ENCODE data around the gene HIPK2. TPM values are rescaled to one million over a fixed set of nuclear protein-coding genes. Genes with fewer than 3 reads are reported as not detected.

Gene HIPK2
- total and polyA plus RNA-seq, 2 of the 4 experiments (the other 2 are of a cell fraction): 22.0 to 27.1 TPM

GRCh38 chr7:139562961-139563565 lies 214.7 kb downstream of the HIPK2 start:
- 90% methylated on average over 6 of the region's 13 CpGs; no CpG with 5 or more reads in 1 of the 2 experiments for WGBS, 2 experiments (ENCODE audit: extremely low coverage in 2 of 2, insufficient read length in 1 of 2)

More at GRCh38 chr7:139562961-139563565, 214.7 kb downstream of the HIPK2 start:
- POLR2A ChIA-PET (ENCODE audit: unreplicated experiment): no interaction called here
- Histone ChIP-seq H4K20me1 (ENCODE audit: insufficient read depth, low read length) (peaks cover 13% of the 10 kb centered on the region; the same call in 1 of the 2 replicates), H3K27ac (ENCODE audit: insufficient read depth, low read length) (no peak overlapping the region), H2BK5ac (ENCODE audit: low read depth, low read length, poor library complexity, severe bottlenecking) (no peak overlapping the region), H3K9ac (ENCODE audit: low read depth, low read length) (no peak overlapping the region), H3K4me1 (ENCODE audit: control insufficient read depth, insufficient read depth, low read length) (peaks cover 2% of the 10 kb centered on the region; the same call in 1 of the 2 replicates), H2AK9ac (replicated peaks; ENCODE audit: low read depth, low read length, poor library complexity) (no peak overlapping the region), H3K9me3 (ENCODE audit: control insufficient read depth, insufficient read depth, low read length) (no peaks in the 10 kb centered on the region), H3K14ac (replicated peaks; ENCODE audit: low read depth, low read length) (no peak overlapping the region), H3K56ac (ENCODE audit: extremely low read depth, insufficient read depth, low read length) (no peak overlapping the region), H3K18ac (ENCODE audit: low read depth, low read length) (no peak overlapping the region), H3K9me1 (ENCODE audit: insufficient read depth, low read length) (peaks cover 8% of the 10 kb centered on the region; the same call in 1 of the 2 replicates), H2AFZ (replicated peaks; ENCODE audit: low read length, poor library complexity) (no peak overlapping the region), H2BK15ac (ENCODE audit: low read depth, low read length) (no peak overlapping the region), H2AK5ac (ENCODE audit: low read depth, low read length) (no peak overlapping the region), H3K36me3 (ENCODE audit: control insufficient read depth, insufficient read depth, low read length) (peaks cover 39% of the 10 kb centered on the region), H3K4me2 (ENCODE audit: low read depth, low read length) (no peak overlapping the region), H3K23ac (ENCODE audit: low read depth, low read length) (no peak overlapping the region), H4K8ac (ENCODE audit: low read depth in 2 of 2, low read length in 2 of 2) (no peak overlapping the region), H4K91ac (ENCODE audit: insufficient read depth, low read depth, low read length) (no peak overlapping the region), H2BK120ac (ENCODE audit: low read depth, low read length) (no peak overlapping the region), H4K5ac (ENCODE audit: low read depth, low read length) (no peak overlapping the region), H3K79me1 (ENCODE audit: low read depth in 1 of 2, low read length in 2 of 2) (peaks cover 0 to 8% of the 10 kb centered on the region in 2 experiments; a peak in 1 of 4 replicates), H3K4me3 (ENCODE audit: insufficient read depth, low read depth, low read length) (no peak overlapping the region), H3K27me3 (ENCODE audit: control insufficient read depth, insufficient read depth, low read length) (peaks cover 2% of the 10 kb centered on the region; the same call in 1 of the 2 replicates), H3K4ac (ENCODE audit: low read depth, low read length) (no peak overlapping the region), H2BK20ac (ENCODE audit: low read depth, low read length) (no peak overlapping the region)
- BruUV-seq (replicated peaks): no TSS peak
- DNase-seq (no peak), ATAC-seq (ENCODE audit: low read depth) (no peak)
- intact Hi-C loops (cut with micrococcal nuclease) (no loop called here), in situ Hi-C loops (cut with MboI; ENCODE audit: low sequenced_read_pairs) (no loop called here), dilution Hi-C loops (cut with HindIII; ENCODE audit: low sequenced_read_pairs, unreplicated experiment) (no loop called here)
- no peak for TF ChIP-seq BHLHE40 (IDR thresholded peaks at IDR 0.05; ENCODE audit: low read depth, low read length)
- no peak for TF ChIP-seq MXI1 (IDR thresholded peaks at IDR 0.05; ENCODE audit: borderline replicate concordance, low read depth, low read length)
- no peak for TF ChIP-seq RCOR1 (IDR thresholded peaks at IDR 0.05; ENCODE audit: insufficient replicate concordance, low read length)
- no peak for TF ChIP-seq RAD21 (IDR thresholded peaks at IDR 0.05; ENCODE audit: low read length)
- TF ChIP-seq MAZ (IDR thresholded peaks at IDR 0.05; ENCODE audit: borderline replicate concordance, low read depth, low read length): no peak
- no peak for TF ChIP-seq CHD1 (IDR thresholded peaks at IDR 0.05; ENCODE audit: low read depth, low read length)
- TF ChIP-seq SMC3 (IDR thresholded peaks at IDR 0.05; ENCODE audit: low read depth, low read length): no peak
- no peak for TF ChIP-seq ELK1 (IDR thresholded peaks at IDR 0.05; ENCODE audit: borderline replicate concordance, low read depth, low read length)
- TF ChIP-seq POLR2A (IDR thresholded peaks at IDR 0.05; ENCODE audit: low read depth, low read length): no peak
- TF ChIP-seq CTCF (conservative IDR thresholded peaks at IDR 0.05; ENCODE audit: low read depth, low read length): no peak
- TF ChIP-seq CEBPB (IDR thresholded peaks at IDR 0.05; ENCODE audit: low read depth, low read length): no peak
- no peak for TF ChIP-seq RFX5 (IDR thresholded peaks at IDR 0.05; ENCODE audit: low read depth, low read length)
- TF ChIP-seq MAFK (IDR thresholded peaks at IDR 0.05; ENCODE audit: low read depth, low read length): no peak
- TF ChIP-seq FOS (IDR thresholded peaks at IDR 0.05; ENCODE audit: low read depth, low read length): no peak
- CTCF ChIA-PET: no interaction called here

Data from IMR-90 (cell line).